OCI-LY1 (cell line): ENCODE results near the gene VEPH1.

Experiments used
- EZH2 ChIP-seq: fragments of 200-600 bp; sonication (generic), shearing (Covaris generic); IDR thresholded peaks from 2 replicates; pipeline ENCODE4 v1.8.0; 2017; ENCODE audit warnings: borderline replicate concordance, mixed run types, mild to moderate bottlenecking, antibody characterized with exemption, low read length, moderate library complexity, mixed read lengths
- TF ChIP-seq, protein P1 (sequence below): fragments of 200-600 bp; sonication (generic), shearing (Covaris generic); IDR thresholded peaks from 2 replicates; pipeline ENCODE4 v1.5.1; 2017; ENCODE audit warnings: mild to moderate bottlenecking, antibody characterized with exemption, low read length, moderate library complexity, mixed read lengths

DNA sequence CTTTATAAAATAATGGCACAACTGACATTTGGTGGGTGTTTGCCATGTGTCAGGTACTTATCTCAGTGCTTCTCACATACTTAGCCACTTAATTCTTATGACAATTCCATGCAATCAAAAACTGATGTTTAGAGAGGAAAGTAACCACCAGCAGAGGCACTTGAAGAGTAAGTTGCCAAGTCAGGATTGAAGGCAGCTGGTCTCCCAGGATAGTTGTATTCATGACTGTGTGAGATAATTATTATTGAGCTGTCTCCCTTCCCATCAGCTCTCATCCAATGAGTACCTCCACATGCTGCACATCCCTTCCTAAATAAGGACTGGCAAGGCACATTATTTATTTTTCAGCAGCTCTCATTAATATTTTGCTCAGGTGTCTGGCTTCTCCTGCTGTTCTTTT lies 4.8 kb downstream of the VEPH1 start:
- TF ChIP-seq, protein P1, sequence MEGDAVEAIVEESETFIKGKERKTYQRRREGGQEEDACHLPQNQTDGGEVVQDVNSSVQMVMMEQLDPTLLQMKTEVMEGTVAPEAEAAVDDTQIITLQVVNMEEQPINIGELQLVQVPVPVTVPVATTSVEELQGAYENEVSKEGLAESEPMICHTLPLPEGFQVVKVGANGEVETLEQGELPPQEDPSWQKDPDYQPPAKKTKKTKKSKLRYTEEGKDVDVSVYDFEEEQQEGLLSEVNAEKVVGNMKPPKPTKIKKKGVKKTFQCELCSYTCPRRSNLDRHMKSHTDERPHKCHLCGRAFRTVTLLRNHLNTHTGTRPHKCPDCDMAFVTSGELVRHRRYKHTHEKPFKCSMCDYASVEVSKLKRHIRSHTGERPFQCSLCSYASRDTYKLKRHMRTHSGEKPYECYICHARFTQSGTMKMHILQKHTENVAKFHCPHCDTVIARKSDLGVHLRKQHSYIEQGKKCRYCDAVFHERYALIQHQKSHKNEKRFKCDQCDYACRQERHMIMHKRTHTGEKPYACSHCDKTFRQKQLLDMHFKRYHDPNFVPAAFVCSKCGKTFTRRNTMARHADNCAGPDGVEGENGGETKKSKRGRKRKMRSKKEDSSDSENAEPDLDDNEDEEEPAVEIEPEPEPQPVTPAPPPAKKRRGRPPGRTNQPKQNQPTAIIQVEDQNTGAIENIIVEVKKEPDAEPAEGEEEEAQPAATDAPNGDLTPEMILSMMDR, result no peak
- no peak for TF ChIP-seq EZH2
